Chondrocyte (in vitro differentiated cells): ENCODE data around the gene ASRGL1. TPM values are rescaled to one million over a fixed set of nuclear protein-coding genes. Genes with fewer than 3 reads are reported as not detected.

Experiments used
- DNase-seq: peaks from one replicate; pipeline ENCODE4 v3.0.0; 2021; ENCODE audit warnings: mixed read lengths, low spot score
- H3K27ac Mint-ChIP-seq: one replicate; pipeline ENCODE4 v1.8.0; 2021; ENCODE audit warnings: mild to moderate bottlenecking, moderate library complexity, mixed read lengths; ENCODE audit not compliant: unreplicated experiment
- H3K27me3 Mint-ChIP-seq: 2 replicates; pipeline ENCODE4 v1.8.0; 2021; ENCODE audit warnings: low read depth, mixed read lengths
- H3K36me3 Mint-ChIP-seq: 2 replicates; pipeline ENCODE4 v1.8.0; 2021; ENCODE audit warnings: low read depth, mixed read lengths
- H3K4me1 Mint-ChIP-seq: 2 replicates; pipeline ENCODE4 v1.8.0; 2021; ENCODE audit warnings: low read depth, mild to moderate bottlenecking, mixed read lengths
- H3K4me3 Mint-ChIP-seq: one replicate; pipeline ENCODE4 v1.8.0; 2021; ENCODE audit warnings: mild to moderate bottlenecking, moderate library complexity, mixed read lengths; ENCODE audit not compliant: unreplicated experiment
- H3K9me3 Mint-ChIP-seq: 2 replicates; pipeline ENCODE4 v1.8.0; 2021; ENCODE audit warnings: low read depth, mixed read lengths
- total RNA-seq: library from RNA; stranded (reverse); gene quantifications from 3 replicates; pipeline ENCODE4 v1.2.1, GENCODE V29; 2021
- TF ChIP-seq, protein P1 (sequence below): fragments of 200-600 bp; sonication (generic); IDR thresholded peaks from 2 replicates; pipeline ENCODE4 v1.5.0; 2021; ENCODE audit warnings: antibody characterized with exemption, mild to moderate bottlenecking, moderate library complexity

ASRGL1 gene
- total RNA-seq, 1 donor from 2014 or later = 6.0 TPM

DNA sequence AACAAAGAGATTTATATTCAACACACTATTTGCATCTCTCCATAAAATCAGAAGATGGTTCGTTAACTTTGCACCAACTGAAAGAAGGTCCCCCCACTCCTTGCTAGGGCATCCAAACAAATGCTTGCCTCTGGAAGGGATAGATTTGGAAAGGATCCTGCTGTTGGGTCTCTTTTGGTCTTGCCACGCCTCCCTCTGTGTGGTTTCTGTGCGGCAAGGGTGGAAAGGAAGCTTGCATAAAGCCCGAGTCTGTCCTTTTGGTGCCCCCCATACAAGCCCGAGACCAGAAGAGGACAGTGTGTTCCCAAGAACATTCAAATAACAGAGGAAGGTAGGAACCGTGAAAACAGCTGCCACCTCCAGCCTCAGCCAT is 96.6 kb downstream of the ASRGL1 start:
- Mint-ChIP-seq H3K36me3 (no peaks in the 10 kb centered on the region), H3K27ac (no peak overlapping the region), H3K4me3 (no peak overlapping the region), H3K27me3 (no peaks in the 10 kb centered on the region), H3K4me1 (peaks cover 45% of the 10 kb centered on the region), H3K9me3 (no peaks in the 10 kb centered on the region)
- DNase-seq = no peak
- TF ChIP-seq, protein P1, sequence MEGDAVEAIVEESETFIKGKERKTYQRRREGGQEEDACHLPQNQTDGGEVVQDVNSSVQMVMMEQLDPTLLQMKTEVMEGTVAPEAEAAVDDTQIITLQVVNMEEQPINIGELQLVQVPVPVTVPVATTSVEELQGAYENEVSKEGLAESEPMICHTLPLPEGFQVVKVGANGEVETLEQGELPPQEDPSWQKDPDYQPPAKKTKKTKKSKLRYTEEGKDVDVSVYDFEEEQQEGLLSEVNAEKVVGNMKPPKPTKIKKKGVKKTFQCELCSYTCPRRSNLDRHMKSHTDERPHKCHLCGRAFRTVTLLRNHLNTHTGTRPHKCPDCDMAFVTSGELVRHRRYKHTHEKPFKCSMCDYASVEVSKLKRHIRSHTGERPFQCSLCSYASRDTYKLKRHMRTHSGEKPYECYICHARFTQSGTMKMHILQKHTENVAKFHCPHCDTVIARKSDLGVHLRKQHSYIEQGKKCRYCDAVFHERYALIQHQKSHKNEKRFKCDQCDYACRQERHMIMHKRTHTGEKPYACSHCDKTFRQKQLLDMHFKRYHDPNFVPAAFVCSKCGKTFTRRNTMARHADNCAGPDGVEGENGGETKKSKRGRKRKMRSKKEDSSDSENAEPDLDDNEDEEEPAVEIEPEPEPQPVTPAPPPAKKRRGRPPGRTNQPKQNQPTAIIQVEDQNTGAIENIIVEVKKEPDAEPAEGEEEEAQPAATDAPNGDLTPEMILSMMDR = no peak

DNA sequence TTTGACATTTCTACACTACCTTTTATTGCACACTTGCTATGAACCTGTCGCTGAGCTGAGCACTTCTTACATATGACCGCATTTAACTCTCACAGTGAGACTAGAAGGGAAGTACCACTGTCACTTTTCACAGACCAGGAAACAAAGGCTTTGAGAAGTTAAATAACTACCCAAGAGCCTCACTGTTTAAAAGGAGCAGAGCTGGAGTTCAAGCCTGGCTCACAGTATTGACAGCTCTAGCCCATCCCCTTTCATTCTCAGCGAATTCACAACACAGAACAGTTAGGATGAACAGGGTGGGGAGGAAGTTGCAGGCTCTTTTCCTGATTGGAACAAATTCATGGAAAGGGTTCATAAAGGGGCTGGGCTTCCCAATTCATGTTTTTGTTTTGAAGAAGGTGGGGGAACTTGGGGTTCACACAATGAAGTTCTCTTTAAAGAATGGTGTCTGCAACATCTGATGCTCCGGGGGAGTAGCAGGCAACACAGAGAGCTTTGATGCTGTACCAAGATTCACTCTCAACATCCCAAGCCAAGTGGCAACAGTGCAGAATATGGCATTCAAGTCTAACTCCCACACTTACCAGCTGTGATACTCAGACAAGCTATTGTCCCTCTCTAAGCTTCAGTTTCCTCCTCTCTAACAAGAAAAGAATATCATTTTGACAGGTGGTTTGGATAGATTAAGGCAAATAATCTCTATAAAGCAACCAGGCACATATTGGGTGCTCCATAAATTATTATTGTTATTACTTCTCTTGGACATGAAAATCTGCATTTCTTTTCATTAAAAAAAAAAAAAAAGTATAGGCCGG is 98.8 kb downstream of the ASRGL1 start:
- Mint-ChIP-seq H3K27ac (no peak overlapping the region), H3K4me1 (peaks cover 41% of the 10 kb centered on the region), H3K27me3 (no peaks in the 10 kb centered on the region), H3K36me3 (no peaks in the 10 kb centered on the region), H3K4me3 (no peak overlapping the region), H3K9me3 (no peaks in the 10 kb centered on the region)
- DNase-seq = no peak
- TF ChIP-seq, protein P1 = no peak

DNA sequence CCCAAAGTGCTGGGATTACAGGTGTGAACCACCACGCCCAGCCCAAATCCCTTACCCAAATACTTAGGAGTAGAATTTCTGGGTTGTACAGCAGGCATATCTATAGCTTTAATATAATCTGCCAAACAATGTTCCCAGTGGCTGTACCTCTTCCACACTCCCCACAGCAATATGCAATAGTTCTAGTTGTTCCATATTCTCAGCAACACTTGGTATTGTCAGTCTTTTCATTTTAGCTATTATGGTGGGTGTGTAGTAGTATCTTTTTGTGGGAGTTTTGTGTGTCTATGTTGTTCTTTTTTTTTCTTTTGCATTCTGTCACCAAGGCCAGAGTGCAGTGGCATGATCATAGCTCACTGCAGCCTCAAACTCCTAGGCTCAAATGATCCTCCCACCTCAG is 100.4 kb downstream of the ASRGL1 start:
- no peak for DNase-seq
- no peaks in the 10 kb centered on the region for H3K36me3 Mint-ChIP-seq
- TF ChIP-seq, protein P1 = no peak

DNA sequence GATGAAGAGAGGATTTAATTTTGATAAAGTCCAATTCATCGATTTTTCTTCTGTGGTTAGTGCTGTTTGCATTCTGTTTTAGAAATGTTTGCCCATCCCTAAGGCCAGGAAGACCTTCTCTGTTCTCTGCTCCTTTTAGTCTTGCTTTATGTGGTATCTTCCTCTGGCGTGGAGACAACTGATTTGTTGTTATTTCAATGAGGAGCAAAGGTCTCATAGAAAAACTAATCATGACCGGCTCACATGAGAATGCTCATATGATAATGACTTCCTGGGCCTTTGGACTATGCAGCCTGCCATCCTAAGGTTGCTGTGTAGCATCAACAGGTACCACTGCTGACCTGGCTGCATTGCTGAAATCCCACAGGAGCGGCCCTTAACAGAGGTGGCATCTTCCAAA is 101.4 kb downstream of the ASRGL1 start:
- H3K4me3 Mint-ChIP-seq = no peak overlapping the region
- no peaks in the 10 kb centered on the region for H3K27me3 Mint-ChIP-seq
- H3K9me3 Mint-ChIP-seq = no peaks in the 10 kb centered on the region
- TF ChIP-seq, protein P1 = no peak
- H3K27ac Mint-ChIP-seq = no peak overlapping the region
- H3K36me3 Mint-ChIP-seq = no peaks in the 10 kb centered on the region
- no peak for DNase-seq
- H3K4me1 Mint-ChIP-seq = peaks cover 23% of the 10 kb centered on the region

More for the DNA sequence above, 100.4 kb downstream of the ASRGL1 start:
- no peaks in the 10 kb centered on the region for H3K9me3 Mint-ChIP-seq
- no peak overlapping the region for H3K27ac Mint-ChIP-seq
- H3K4me1 Mint-ChIP-seq = peaks cover 28% of the 10 kb centered on the region
- H3K27me3 Mint-ChIP-seq = no peaks in the 10 kb centered on the region
- H3K4me3 Mint-ChIP-seq = no peak overlapping the region

DNA sequence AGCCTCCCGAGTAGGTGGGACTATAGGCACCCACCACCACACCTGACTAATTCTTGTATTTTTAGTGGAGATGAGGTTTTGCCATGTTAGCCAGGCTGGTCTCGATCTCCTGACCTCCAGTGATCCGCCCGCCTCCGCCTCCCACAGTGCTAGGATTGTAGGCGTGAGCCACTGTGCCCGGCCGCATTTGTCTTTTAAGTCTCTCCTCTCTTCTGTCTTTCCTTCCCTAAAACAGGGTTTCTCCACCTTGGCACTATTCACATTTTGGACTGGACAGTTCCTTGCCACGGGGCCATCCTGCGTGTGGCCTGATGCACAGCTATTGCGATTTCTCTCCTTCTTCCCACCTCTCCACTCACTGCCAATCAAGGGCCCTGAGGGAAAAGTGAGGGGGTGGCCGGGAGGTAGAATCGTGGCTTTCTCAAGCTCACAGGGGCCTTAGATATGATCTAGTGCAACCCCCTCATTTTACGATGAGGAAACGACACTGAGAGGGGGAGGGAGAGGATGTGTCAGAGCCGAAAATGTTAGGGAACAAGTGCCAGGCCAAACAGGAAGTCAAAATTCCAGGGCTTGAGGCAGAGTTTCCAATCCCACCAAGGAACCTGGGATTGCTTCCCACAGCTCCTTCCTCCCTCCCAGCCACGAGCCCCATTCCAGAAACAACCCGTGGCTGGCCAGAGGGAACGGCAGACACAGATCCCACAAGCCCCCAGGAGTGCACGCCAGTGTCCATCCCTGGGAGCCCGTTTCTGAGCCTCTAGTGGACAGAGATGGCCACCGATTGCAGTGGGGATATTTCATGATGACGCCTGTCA is 102.7 kb downstream of the ASRGL1 start:
- Mint-ChIP-seq H3K36me3 (no peaks in the 10 kb centered on the region), H3K27me3 (no peaks in the 10 kb centered on the region), H3K27ac (peak overlapping the region; percentile 76), H3K4me3 (peak overlapping the region; percentile 43), H3K4me1 (peaks cover 28% of the 10 kb centered on the region), H3K9me3 (no peaks in the 10 kb centered on the region)
- TF ChIP-seq, protein P1 = peak; percentile 41
- no peak for DNase-seq

Other genes starting within 250 kb of the ASRGL1 start
- gene INCENP, start 213.4 kb upstream of the ASRGL1 start, total RNA-seq = 21.6 to 24.6 TPM (median 22.4 TPM) in 3 replicates
- not detected in 3 replicates for gene SCGB1D1, start 147.2 kb upstream of the ASRGL1 start, total RNA-seq
- not detected in 3 replicates for gene SCGB2A1, start 128.8 kb upstream of the ASRGL1 start, total RNA-seq
- gene SCGB1D2, start 95.2 kb upstream of the ASRGL1 start, total RNA-seq = not detected in 3 replicates
- gene SCGB2A2, start 67.3 kb upstream of the ASRGL1 start, total RNA-seq = not detected in 3 replicates
- gene SCGB1D4, start 38.4 kb upstream of the ASRGL1 start, total RNA-seq = not detected in 3 replicates
- gene SCGB1A1, start 81.6 kb downstream of the ASRGL1 start, total RNA-seq = not detected in 3 replicates
- gene AHNAK, start 209.4 kb downstream of the ASRGL1 start, total RNA-seq = 476 to 526 TPM (median 514 TPM) in 3 replicates
- gene EEF1G, start 236.4 kb downstream of the ASRGL1 start, total RNA-seq = 1,000 to 1,202 TPM (median 1,017 TPM) in 3 replicates